A549 (cell line): ENCODE data around the gene SEC63. TPM values are rescaled to one million over a fixed set of nuclear protein-coding genes. Genes with fewer than 3 reads are reported as not detected.
"Not testable (repeated sequence)": the region's sequence is repeated elsewhere in the genome, so short reads cannot be mapped to it uniquely, and the experiment has no call there.

Source experiments
- ATAC-seq, 2 experiments: fragments of 200-7000 bp in 1 of 2; fragments of >200 bp in 1 of 2; cut with Nextera tagmentation in 1 of 2; cut with Tn5 transposase in 1 of 2; 3 replicates each; pipeline versions ENCODE4 v1.8.0 to v1.9.1; 2018 to 2020; ENCODE audit warnings: mild to moderate bottlenecking in 1 of 2, moderate library complexity in 1 of 2
- CTCF ChIA-PET: fragments of 300-600 bp; sonication (Branson Sonifier 250); formaldehyde crosslinking; extraction: SDS; loops from one replicate; lab custom pipeline; 2021; ENCODE audit warnings: antibody characterized with exemption, inconsistent platforms; lab: Yijun Ruan, JAX
- POLR2A ChIA-PET: fragments of 350-600 bp; formaldehyde crosslinking; extraction: SDS; loops from one replicate; lab custom pipeline; 2021; ENCODE audit warnings: antibody characterized with exemption, inconsistent platforms; lab: Yijun Ruan, JAX
- DNase-seq, 2 experiments: peaks; one replicate each; pipeline versions ENCODE4 v3.0.0 to v3.0.0-alpha.2; 2011 to 2016; ENCODE audit warnings: low read depth in 1 of 2, low spot score in 1 of 2
- FAIRE-seq: peaks from 2 replicates; lab custom pipeline; 2011; peaks lifted over from hg19 to GRCh38; lab: Jason Lieb, UNC
- H3K27ac ChIP-seq, 2 experiments: fragments of >200 bp; sonication (Bioruptor Twin); formaldehyde crosslinking; 3 replicates each; pipeline ENCODE4 v1.5.1; 2016 to 2017
- H3K4me1 ChIP-seq: fragments of >200 bp; sonication (Bioruptor Twin); formaldehyde crosslinking; 3 replicates; pipeline ENCODE4 v1.6.1; 2016
- H3K4me2 ChIP-seq: fragments of >200 bp; sonication (Bioruptor Twin); formaldehyde crosslinking; 3 replicates; pipeline ENCODE4 v1.6.1; 2016
- H3K4me3 ChIP-seq: fragments of >200 bp; sonication (Bioruptor Twin); formaldehyde crosslinking; 3 replicates; pipeline ENCODE4 v1.5.1; 2016
- H3K9me3 ChIP-seq: fragments of >200 bp; sonication (Bioruptor Twin); formaldehyde crosslinking; 3 replicates; pipeline ENCODE4 v1.6.1; 2016
- BHLHE40 ChIP-seq: IDR thresholded peaks from 2 replicates; pipeline ENCODE4 v1.6.1; 2012; ENCODE audit warnings: low read depth, low read length, inconsistent platforms
- CBX8 ChIP-seq: fragments of 200-600 bp; sonication (generic); IDR thresholded peaks from 2 replicates; pipeline ENCODE4 v1.6.1; 2016
- CEBPB ChIP-seq, 2 experiments: fragments of >200 bp in 1 of 2; sonication (Bioruptor Twin) in 1 of 2; formaldehyde crosslinking in 1 of 2; IDR thresholded peaks; 2 replicates each; pipeline ENCODE4 v1.6.1; 2012 to 2016
- CTCF ChIP-seq: fragments of >200 bp; sonication (Bioruptor Twin); formaldehyde crosslinking; IDR thresholded peaks from 3 replicates; pipeline ENCODE4 v1.5.1; 2016
- EHF ChIP-seq: fragments of 250-450 bp; sonication (Bioruptor Pico); IDR thresholded peaks from 2 replicates; pipeline ENCODE4 v1.5.0; 2020; ENCODE audit warnings: mild to moderate bottlenecking
- ESRRA ChIP-seq: fragments of 150-350 bp; IDR thresholded peaks from 2 replicates; pipeline ENCODE4 v1.6.1; 2014; ENCODE audit warnings: mild to moderate bottlenecking, low read length, borderline replicate concordance
- FOSL2 ChIP-seq, 2 experiments: fragments of 450-650 bp in 1 of 2; fragments of >200 bp in 1 of 2; sonication (Bioruptor Twin) in 1 of 2; formaldehyde crosslinking; IDR thresholded peaks; 2 replicates each; pipeline versions ENCODE4 v1.5.0 to v1.6.1; 2016 to 2020; ENCODE audit warnings: mild to moderate bottlenecking in 1 of 2, moderate library complexity in 1 of 2
- FOXS1 ChIP-seq: fragments of 250-450 bp; sonication (Bioruptor Pico); IDR thresholded peaks from 2 replicates; pipeline ENCODE4 v1.5.0; 2020; ENCODE audit warnings: mild to moderate bottlenecking, moderate library complexity
- GATA3 ChIP-seq: IDR thresholded peaks from 2 replicates; pipeline ENCODE4 v1.6.1; 2012; ENCODE audit warnings: borderline replicate concordance
- HDAC2 ChIP-seq: fragments of 200-600 bp; sonication (generic); IDR thresholded peaks from 2 replicates; pipeline ENCODE4 v1.6.1; 2016
- HOXA7 ChIP-seq: fragments of 250-450 bp; sonication (Bioruptor Pico); IDR thresholded peaks from 2 replicates; pipeline ENCODE4 v1.5.0; 2020; ENCODE audit warnings: mild to moderate bottlenecking, moderate library complexity
- JUN ChIP-seq, 2 experiments: fragments of >200 bp; sonication (Bioruptor Twin); formaldehyde crosslinking; IDR thresholded peaks; 2 replicates in 1 of 2; 3 replicates in 1 of 2; pipeline ENCODE4 v1.6.1; 2016 to 2017
- KDM5A ChIP-seq: fragments of 200-600 bp; sonication (generic); IDR thresholded peaks from 2 replicates; pipeline ENCODE4 v1.6.1; 2016; ENCODE audit warnings: antibody characterized with exemption, mild to moderate bottlenecking
- MAFK ChIP-seq: fragments of 450-650 bp; IDR thresholded peaks from 2 replicates; pipeline ENCODE4 v1.6.1; 2014; ENCODE audit not compliant: partially characterized antibody
- MAX ChIP-seq: IDR thresholded peaks from 2 replicates; pipeline ENCODE4 v1.6.1; 2012
- NFE2L2 ChIP-seq: fragments of 150-350 bp; conservative IDR thresholded peaks from 2 replicates; pipeline ENCODE4 v1.6.1; 2014; ENCODE audit warnings: low read length
- PBX3 ChIP-seq: IDR thresholded peaks from 2 replicates; pipeline ENCODE4 v1.6.1; 2012
- PHF8 ChIP-seq: fragments of 200-600 bp; sonication (generic); IDR thresholded peaks from 2 replicates; pipeline ENCODE4 v1.6.1; 2016; ENCODE audit warnings: low read depth, mild to moderate bottlenecking, antibody characterized with exemption, moderate library complexity, borderline replicate concordance
- POLR2A ChIP-seq: IDR thresholded peaks from 2 replicates; pipeline ENCODE4 v1.6.1; 2012; ENCODE audit warnings: mild to moderate bottlenecking, low read length
- POLR2AphosphoS2 ChIP-seq: conservative IDR thresholded peaks from 2 replicates; pipeline ENCODE4 v1.6.1; 2012; ENCODE audit warnings: low read length, improper control_type of control experiment, inconsistent platforms
- RAD21 ChIP-seq, 2 experiments: fragments of >200 bp in 1 of 2; sonication (Bioruptor Twin) in 1 of 2; formaldehyde crosslinking in 1 of 2; IDR thresholded peaks in 1 of 2; conservative IDR thresholded peaks in 1 of 2; 2 replicates in 1 of 2; 3 replicates in 1 of 2; pipeline ENCODE4 v1.6.1; 2012 to 2018; ENCODE audit warnings: inconsistent platforms in 1 of 2
- REST ChIP-seq: fragments of 200-600 bp; sonication (generic); IDR thresholded peaks from 2 replicates; pipeline ENCODE4 v1.6.1; 2016; ENCODE audit warnings: antibody characterized with exemption, mild to moderate bottlenecking, moderate library complexity
- RFX5 ChIP-seq: fragments of 450-650 bp; IDR thresholded peaks from 2 replicates; pipeline ENCODE4 v1.7.1; 2014; ENCODE audit warnings: antibody characterized with exemption, mild to moderate bottlenecking, moderate library complexity
- RNF2 ChIP-seq: fragments of 200-600 bp; sonication (generic); IDR thresholded peaks from 2 replicates; pipeline ENCODE4 v1.6.1; 2016; ENCODE audit warnings: low read depth, mild to moderate bottlenecking, antibody characterized with exemption, moderate library complexity, borderline replicate concordance
- SMC3 ChIP-seq: fragments of >200 bp; sonication (Bioruptor Twin); formaldehyde crosslinking; IDR thresholded peaks from 3 replicates; pipeline ENCODE4 v1.6.1; 2018; ENCODE audit warnings: inconsistent platforms
- TFCP2L1 ChIP-seq: fragments of 250-450 bp; sonication (Bioruptor Pico); IDR thresholded peaks from 2 replicates; pipeline ENCODE4 v1.5.0; 2021; ENCODE audit warnings: mild to moderate bottlenecking
- ZC3H11A ChIP-seq: fragments of 450-650 bp; IDR thresholded peaks from 2 replicates; pipeline ENCODE4 v1.6.1; 2014; ENCODE audit warnings: antibody characterized with exemption, mild to moderate bottlenecking
- ZFP36 ChIP-seq: fragments of 450-650 bp; IDR thresholded peaks from 2 replicates; pipeline ENCODE4 v1.6.1; 2014; ENCODE audit warnings: borderline replicate concordance; ENCODE audit not compliant: partially characterized antibody
- WGBS: methylation state at CpG from one replicate; pipeline ENCODE4 v1.1.6; 2017; ENCODE audit errors: missing lambda C conversion rate; 5-methylcytosine and 5-hydroxymethylcytosine counted together
- polyA plus RNA-seq, 4 experiments: library from polyadenylated mRNA; depleted of rRNA in 3 of 4; stranded (reverse); fragments of >200 nt; fragmentation: RNase III in 1 of 4; extraction: RNeasy Plus Mini Kit Qiagen cat#74134 plus additional on column Dnase treatment in 1 of 4; gene quantifications; 2 replicates in 3 of 4; 3 replicates in 1 of 4; pipeline ENCODE4 v1.2.3, GENCODE V29; 2011 to 2017

Gene SEC63
- polyA plus RNA-seq, 2 of the 4 experiments (the other 2 are of a cell fraction): 23.0 to 69.3 TPM

- no peak for TF ChIP-seq JUN (IDR thresholded peaks at IDR 0.05)
- no peak for TF ChIP-seq SMC3
- no peak for TF ChIP-seq ESRRA
- no peak for TF ChIP-seq RFX5
- no peak for TF ChIP-seq RAD21 (conservative IDR thresholded peaks at IDR 0.05 in 1 of 2, IDR thresholded peaks at IDR 0.05 in 1 of 2)
- TF ChIP-seq HDAC2: no peak
- TF ChIP-seq POLR2AphosphoS2: no peak
- no peak for TF ChIP-seq KDM5A
- no peak for TF ChIP-seq PHF8
- TF ChIP-seq ZC3H11A: no peak
- TF ChIP-seq POLR2A: no peak
- no peak for TF ChIP-seq MAFK
- TF ChIP-seq GATA3: no peak
- no peak for TF ChIP-seq CEBPB (IDR thresholded peaks at IDR 0.05)
- no peak for TF ChIP-seq HOXA7 (CRISPR knock-in tag)
- TF ChIP-seq MAX: no peak
- TF ChIP-seq FOSL2 (IDR thresholded peaks at IDR 0.05): no peak
- TF ChIP-seq FOSL2 (CRISPR knock-in tag; IDR thresholded peaks at IDR 0.05): no peak
- TF ChIP-seq ZFP36: no peak
- TF ChIP-seq, all 56 proteins: peak for 0
- WGBS: 89% methylated on average over 5 of the region's 10 CpGs
- Histone ChIP-seq H3K27ac (no peak overlapping the region), H3K4me1 (peaks cover 18% of the 10 kb centered on the region), H3K4me3 (no peak overlapping the region), H3K4me2 (no peak overlapping the region), H3K9me3 (no peaks in the 10 kb centered on the region)
- CTCF ChIA-PET: no interaction called here
- ATAC-seq (no peak), DNase-seq (no peak), FAIRE-seq (no peak)
- POLR2A ChIA-PET: no interaction called here
Measured at GRCh38 chr6:107959392-107959791, 1.4 kb upstream of the SEC63 start.

- 48% methylated on average over 26 of the region's 27 CpGs for WGBS
- POLR2A ChIA-PET: interaction anchor here (1.0 kb wide), 1 partner anchor 602 kb away, joined by 5 read pairs; the partner anchor contains the start of gene FOXO3
- Histone ChIP-seq H3K27ac (peak overlapping the region; percentile 78 to 85), H3K4me3 (peak overlapping the region; percentile 55), H3K4me1 (peaks cover 19% of the 10 kb centered on the region), H3K4me2 (peak overlapping the region; percentile 79)
- FAIRE-seq, H3K9me3 ChIP-seq, CTCF ChIA-PET, ATAC-seq, DNase-seq: not testable (repeated sequence)
Measured at GRCh38 chr6:107958689-107959362, 818 bp upstream of the SEC63 start.

GRCh38 chr6:107957308-107957908 is 600 bp downstream of the SEC63 start:
- under 1% methylated on average over 27 of the region's 43 CpGs for WGBS
- Histone ChIP-seq H3K27ac (peak overlapping the region; percentile 96 to 99), H3K4me3 (peak overlapping the region; percentile 88), H3K9me3 (no peaks in the 10 kb centered on the region), H3K4me2 (peak overlapping the region; percentile 89), H3K4me1 (peaks cover 27% of the 10 kb centered on the region)
- CTCF ChIA-PET: no interaction called here
- ATAC-seq (peak; percentile 67 to 79), DNase-seq (peak; percentile 18 to 33), FAIRE-seq (no peak)
- POLR2A ChIA-PET: interaction anchor here (1.0 to 1.1 kb wide), 2 partner anchors 603 to 842 kb away, joined by 3 to 5 read pairs; partner anchors contain the start of genes BEND3 and FOXO3
- TF ChIP-seq CTCF (no peak), RNF2 (no peak), RFX5 (no peak), TFCP2L1 (CRISPR knock-in tag) (no peak), FOXS1 (no peak), BHLHE40 (no peak), CBX8 (no peak), REST (no peak), RAD21 (conservative IDR thresholded peaks at IDR 0.05 in 1 of 2, IDR thresholded peaks at IDR 0.05 in 1 of 2) (no peak), PBX3 (no peak), EHF (CRISPR knock-in tag) (no peak), NFE2L2 (no peak)
